HEK293 (cell line): ENCODE measurements around the gene LIN37.
A peak's percentile ranks its signal among the peaks of the same experiment; 100 is the strongest.

Experiments used
- GLI4 ChIP-seq: fragments of 450-650 bp; formaldehyde crosslinking; IDR thresholded peaks from 2 replicates; pipeline ENCODE4 v1.5.1; 2016; ENCODE audit warnings: missing biosample characterization, missing genetic modification characterization
- HOXA7 ChIP-seq: sonication (generic); formaldehyde crosslinking; IDR thresholded peaks from 2 replicates; pipeline ENCODE4 v1.8.1; 2022; ENCODE audit warnings: missing genetic modification reagents, borderline replicate concordance
- REPIN1 ChIP-seq: fragments of 450-650 bp; formaldehyde crosslinking; IDR thresholded peaks from 2 replicates; pipeline ENCODE4 v1.5.1; 2017; ENCODE audit warnings: missing biosample characterization, missing genetic modification characterization, low read depth
- ZNF133 ChIP-seq: fragments of 450-650 bp; formaldehyde crosslinking; IDR thresholded peaks from 2 replicates; pipeline ENCODE4 v1.5.1; 2016; ENCODE audit warnings: missing biosample characterization, missing genetic modification characterization
- ZNF138 ChIP-seq: fragments of 450-650 bp; formaldehyde crosslinking; IDR thresholded peaks from 2 replicates; pipeline ENCODE4 v1.5.1; 2016; ENCODE audit warnings: missing biosample characterization, missing genetic modification characterization, borderline replicate concordance
- ZNF174 ChIP-seq: fragments of 450-650 bp; formaldehyde crosslinking; IDR thresholded peaks from 2 replicates; pipeline ENCODE4 v1.5.0; 2017; ENCODE audit warnings: missing biosample characterization, mild to moderate bottlenecking, missing genetic modification characterization
- ZNF221 ChIP-seq: fragments of 450-650 bp; formaldehyde crosslinking; IDR thresholded peaks from 2 replicates; pipeline ENCODE4 v1.5.1; 2017; ENCODE audit warnings: missing biosample characterization, missing genetic modification characterization, borderline replicate concordance
- ZNF24 ChIP-seq: fragments of 450-650 bp; formaldehyde crosslinking; IDR thresholded peaks from 2 replicates; pipeline ENCODE4 v1.5.1; 2016; ENCODE audit warnings: missing biosample characterization, missing genetic modification characterization
- ZNF266 ChIP-seq: fragments of 450-650 bp; formaldehyde crosslinking; IDR thresholded peaks from 2 replicates; pipeline ENCODE4 v1.5.1; 2016; ENCODE audit warnings: missing biosample characterization, missing genetic modification characterization, low read depth
- ZNF354C ChIP-seq: fragments of 450-650 bp; formaldehyde crosslinking; IDR thresholded peaks from 2 replicates; pipeline ENCODE4 v1.5.1; 2016; ENCODE audit warnings: missing biosample characterization, missing genetic modification characterization, low read depth, borderline replicate concordance
- ZNF404 ChIP-seq: fragments of 450-650 bp; formaldehyde crosslinking; IDR thresholded peaks from 2 replicates; pipeline ENCODE4 v1.5.1; 2017; ENCODE audit warnings: missing biosample characterization, missing genetic modification characterization
- ZNF416 ChIP-seq: fragments of 450-650 bp; formaldehyde crosslinking; IDR thresholded peaks from 2 replicates; pipeline ENCODE4 v1.5.1; 2016; ENCODE audit warnings: missing biosample characterization, missing genetic modification characterization
- ZNF530 ChIP-seq: fragments of 450-650 bp; formaldehyde crosslinking; IDR thresholded peaks from 2 replicates; pipeline ENCODE4 v1.5.1; 2016; ENCODE audit warnings: low read depth, missing biosample characterization, missing genetic modification characterization
- ZNF571 ChIP-seq: fragments of 450-650 bp; formaldehyde crosslinking; IDR thresholded peaks from 2 replicates; pipeline ENCODE4 v1.5.0; 2017; ENCODE audit warnings: missing biosample characterization, missing genetic modification characterization
- ZNF677 ChIP-seq: fragments of 450-650 bp; IDR thresholded peaks from 2 replicates; pipeline ENCODE4 v1.5.0; 2018; ENCODE audit warnings: missing biosample characterization, mild to moderate bottlenecking, missing genetic modification characterization, moderate library complexity
- ZNF76 ChIP-seq: fragments of 450-650 bp; formaldehyde crosslinking; IDR thresholded peaks from 2 replicates; pipeline ENCODE4; 2016; ENCODE audit warnings: low read depth, missing biosample characterization, missing genetic modification characterization, borderline replicate concordance
- ZNF791 ChIP-seq: fragments of 450-650 bp; formaldehyde crosslinking; IDR thresholded peaks from 2 replicates; pipeline ENCODE4 v1.5.1; 2016; ENCODE audit warnings: missing biosample characterization, missing genetic modification characterization
- ZNF843 ChIP-seq: fragments of 450-650 bp; formaldehyde crosslinking; IDR thresholded peaks from 2 replicates; pipeline ENCODE4 v1.5.1; 2016; ENCODE audit warnings: missing biosample characterization, missing genetic modification characterization
- TF ChIP-seq, protein P1 (sequence below): fragments of 450-650 bp; formaldehyde crosslinking; IDR thresholded peaks from 2 replicates; pipeline ENCODE4 v1.5.1; 2016; ENCODE audit warnings: missing biosample characterization, missing genetic modification characterization
- TF ChIP-seq, protein P2 (sequence below): fragments of 450-650 bp; formaldehyde crosslinking; optimal IDR thresholded peaks from 2 replicates; pipeline ENCODE3; 2016; ENCODE audit warnings: missing biosample characterization, mild to moderate bottlenecking, missing genetic modification characterization
- TF ChIP-seq, protein P3 (sequence below): fragments of 450-650 bp; formaldehyde crosslinking; conservative IDR thresholded peaks from 2 replicates; pipeline ENCODE4 v1.5.1; 2016; ENCODE audit warnings: low read depth, missing biosample characterization, missing genetic modification characterization
- TF ChIP-seq, protein P4 (sequence below): fragments of 450-650 bp; formaldehyde crosslinking; IDR thresholded peaks from 2 replicates; pipeline ENCODE4 v1.5.1; 2016; ENCODE audit warnings: missing biosample characterization, missing genetic modification characterization
- TF ChIP-seq, protein P5 (sequence below): fragments of 450-650 bp; formaldehyde crosslinking; IDR thresholded peaks from 2 replicates; pipeline ENCODE4 v1.5.1; 2017; ENCODE audit warnings: missing biosample characterization, mild to moderate bottlenecking, missing genetic modification characterization, moderate library complexity
- TF ChIP-seq, protein P6 (sequence below): fragments of 450-650 bp; formaldehyde crosslinking; IDR thresholded peaks from 2 replicates; pipeline ENCODE4 v1.5.1; 2017; ENCODE audit warnings: missing biosample characterization, missing genetic modification characterization
- TF ChIP-seq, protein P7 (sequence below): fragments of 450-650 bp; formaldehyde crosslinking; IDR thresholded peaks from 2 replicates; pipeline ENCODE4 v1.5.1; 2016; ENCODE audit warnings: missing biosample characterization, missing genetic modification characterization

The LIN37 gene

DNA sequence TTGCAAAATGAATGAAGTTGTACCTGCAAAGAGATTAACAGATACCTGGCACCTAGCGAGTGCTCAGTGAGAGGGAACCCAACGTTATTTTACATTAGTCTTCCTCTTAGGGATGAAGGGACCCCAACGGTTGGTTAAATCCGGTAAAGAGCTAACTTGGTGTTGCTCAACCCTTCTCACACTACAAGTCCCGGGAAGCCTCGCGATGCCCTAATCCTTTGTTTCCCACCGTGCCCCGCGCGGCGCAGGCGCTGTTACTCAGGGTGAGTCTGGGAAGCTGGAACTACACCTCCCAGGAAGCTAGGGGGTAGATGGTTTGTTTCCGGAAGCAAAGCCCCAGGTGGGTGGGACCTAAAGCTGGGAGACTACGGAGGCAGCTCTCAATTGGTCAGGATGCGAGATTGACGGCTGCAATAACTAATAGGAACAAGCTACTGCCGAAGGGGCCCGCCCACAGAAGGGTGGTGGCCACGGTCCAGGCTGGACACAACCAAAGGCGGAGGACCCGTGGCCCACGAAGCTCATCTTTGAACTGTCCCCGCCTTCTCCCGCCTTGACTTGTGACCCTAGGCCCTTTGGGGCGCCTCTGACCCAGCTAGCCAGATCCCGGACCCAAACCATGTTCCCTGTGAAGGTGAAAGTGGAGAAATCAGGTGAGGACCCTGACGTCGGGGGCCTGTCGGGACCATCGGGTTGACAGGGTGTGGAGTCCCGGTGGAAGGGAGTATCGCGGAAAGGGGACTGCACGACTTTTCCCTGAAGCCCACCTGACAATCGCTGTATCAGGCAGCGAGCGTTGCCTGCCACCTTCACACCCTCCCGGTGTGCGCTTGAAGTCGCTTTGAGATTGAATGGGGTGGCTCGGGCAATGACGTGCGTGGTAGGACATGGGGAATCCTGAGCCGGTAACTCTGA is at the start of gene LIN37 (continued):
- TF ChIP-seq ZNF530 (tag by site-specific recombination) (no peak), ZNF133 (tag by site-specific recombination) (peak; percentile 48), REPIN1 (tag by site-specific recombination) (no peak), ZNF404 (tag by site-specific recombination) (no peak), ZNF138 (tag by site-specific recombination) (no peak), ZNF416 (tag by site-specific recombination) (no peak), ZNF174 (tag by site-specific recombination) (no peak), GLI4 (tag by site-specific recombination) (no peak), ZNF571 (tag by site-specific recombination) (no peak), ZNF843 (tag by site-specific recombination) (peak; percentile 44; the same call in 1 of the 2 replicates), HOXA7 (CRISPR knock-in tag) (no peak), ZNF791 (tag by site-specific recombination) (no peak), ZNF354C (no peak), ZNF24 (tag by site-specific recombination) (no peak), ZNF221 (0 out of 2 replicates have a peak, but pooled peaks have one; percentile 16), ZNF677 (tag by site-specific recombination) (no peak), ZNF266 (no peak), ZNF76 (peak; percentile 100)
- TF ChIP-seq, protein P1, sequence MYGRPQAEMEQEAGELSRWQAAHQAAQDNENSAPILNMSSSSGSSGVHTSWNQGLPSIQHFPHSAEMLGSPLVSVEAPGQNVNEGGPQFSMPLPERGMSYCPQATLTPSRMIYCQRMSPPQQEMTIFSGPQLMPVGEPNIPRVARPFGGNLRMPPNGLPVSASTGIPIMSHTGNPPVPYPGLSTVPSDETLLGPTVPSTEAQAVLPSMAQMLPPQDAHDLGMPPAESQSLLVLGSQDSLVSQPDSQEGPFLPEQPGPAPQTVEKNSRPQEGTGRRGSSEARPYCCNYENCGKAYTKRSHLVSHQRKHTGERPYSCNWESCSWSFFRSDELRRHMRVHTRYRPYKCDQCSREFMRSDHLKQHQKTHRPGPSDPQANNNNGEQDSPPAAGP = peak; percentile 73
- TF ChIP-seq, protein P2, sequence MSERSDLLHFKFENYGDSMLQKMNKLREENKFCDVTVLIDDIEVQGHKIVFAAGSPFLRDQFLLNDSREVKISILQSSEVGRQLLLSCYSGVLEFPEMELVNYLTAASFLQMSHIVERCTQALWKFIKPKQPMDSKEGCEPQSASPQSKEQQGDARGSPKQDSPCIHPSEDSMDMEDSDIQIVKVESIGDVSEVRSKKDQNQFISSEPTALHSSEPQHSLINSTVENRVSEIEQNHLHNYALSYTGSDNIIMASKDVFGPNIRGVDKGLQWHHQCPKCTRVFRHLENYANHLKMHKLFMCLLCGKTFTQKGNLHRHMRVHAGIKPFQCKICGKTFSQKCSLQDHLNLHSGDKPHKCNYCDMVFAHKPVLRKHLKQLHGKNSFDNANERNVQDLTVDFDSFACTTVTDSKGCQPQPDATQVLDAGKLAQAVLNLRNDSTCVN (tag by site-specific recombination) = no peak
- TF ChIP-seq, protein P3, sequence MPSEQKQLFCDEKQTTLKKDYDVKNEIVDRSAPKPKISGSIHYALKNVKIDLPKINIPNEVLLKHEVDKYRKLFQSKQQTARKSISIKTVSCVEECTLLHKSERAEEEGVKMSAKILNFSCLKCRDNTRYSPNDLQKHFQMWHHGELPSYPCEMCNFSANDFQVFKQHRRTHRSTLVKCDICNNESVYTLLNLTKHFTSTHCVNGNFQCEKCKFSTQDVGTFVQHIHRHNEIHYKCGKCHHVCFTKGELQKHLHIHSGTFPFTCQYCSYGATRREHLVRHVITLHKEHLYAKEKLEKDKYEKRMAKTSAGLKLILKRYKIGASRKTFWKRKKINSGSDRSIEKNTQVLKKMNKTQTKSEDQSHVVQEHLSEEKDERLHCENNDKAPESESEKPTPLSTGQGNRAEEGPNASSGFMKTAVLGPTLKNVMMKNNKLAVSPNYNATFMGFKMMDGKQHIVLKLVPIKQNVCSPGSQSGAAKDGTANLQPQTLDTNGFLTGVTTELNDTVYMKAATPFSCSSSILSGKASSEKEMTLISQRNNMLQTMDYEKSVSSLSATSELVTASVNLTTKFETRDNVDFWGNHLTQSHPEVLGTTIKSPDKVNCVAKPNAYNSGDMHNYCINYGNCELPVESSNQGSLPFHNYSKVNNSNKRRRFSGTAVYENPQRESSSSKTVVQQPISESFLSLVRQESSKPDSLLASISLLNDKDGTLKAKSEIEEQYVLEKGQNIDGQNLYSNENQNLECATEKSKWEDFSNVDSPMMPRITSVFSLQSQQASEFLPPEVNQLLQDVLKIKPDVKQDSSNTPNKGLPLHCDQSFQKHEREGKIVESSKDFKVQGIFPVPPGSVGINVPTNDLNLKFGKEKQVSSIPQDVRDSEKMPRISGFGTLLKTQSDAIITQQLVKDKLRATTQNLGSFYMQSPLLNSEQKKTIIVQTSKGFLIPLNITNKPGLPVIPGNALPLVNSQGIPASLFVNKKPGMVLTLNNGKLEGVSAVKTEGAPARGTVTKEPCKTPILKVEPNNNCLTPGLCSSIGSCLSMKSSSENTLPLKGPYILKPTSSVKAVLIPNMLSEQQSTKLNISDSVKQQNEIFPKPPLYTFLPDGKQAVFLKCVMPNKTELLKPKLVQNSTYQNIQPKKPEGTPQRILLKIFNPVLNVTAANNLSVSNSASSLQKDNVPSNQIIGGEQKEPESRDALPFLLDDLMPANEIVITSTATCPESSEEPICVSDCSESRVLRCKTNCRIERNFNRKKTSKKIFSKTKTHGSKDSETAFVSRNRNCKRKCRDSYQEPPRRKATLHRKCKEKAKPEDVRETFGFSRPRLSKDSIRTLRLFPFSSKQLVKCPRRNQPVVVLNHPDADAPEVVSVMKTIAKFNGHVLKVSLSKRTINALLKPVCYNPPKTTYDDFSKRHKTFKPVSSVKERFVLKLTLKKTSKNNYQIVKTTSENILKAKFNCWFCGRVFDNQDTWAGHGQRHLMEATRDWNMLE (tag by site-specific recombination) = peak; percentile 59; the same call in 1 of the 2 replicates
- TF ChIP-seq, protein P4, sequence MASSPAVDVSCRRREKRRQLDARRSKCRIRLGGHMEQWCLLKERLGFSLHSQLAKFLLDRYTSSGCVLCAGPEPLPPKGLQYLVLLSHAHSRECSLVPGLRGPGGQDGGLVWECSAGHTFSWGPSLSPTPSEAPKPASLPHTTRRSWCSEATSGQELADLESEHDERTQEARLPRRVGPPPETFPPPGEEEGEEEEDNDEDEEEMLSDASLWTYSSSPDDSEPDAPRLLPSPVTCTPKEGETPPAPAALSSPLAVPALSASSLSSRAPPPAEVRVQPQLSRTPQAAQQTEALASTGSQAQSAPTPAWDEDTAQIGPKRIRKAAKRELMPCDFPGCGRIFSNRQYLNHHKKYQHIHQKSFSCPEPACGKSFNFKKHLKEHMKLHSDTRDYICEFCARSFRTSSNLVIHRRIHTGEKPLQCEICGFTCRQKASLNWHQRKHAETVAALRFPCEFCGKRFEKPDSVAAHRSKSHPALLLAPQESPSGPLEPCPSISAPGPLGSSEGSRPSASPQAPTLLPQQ (tag by site-specific recombination) = peak; percentile 53; the same call in 1 of the 2 replicates
- TF ChIP-seq, protein P5, sequence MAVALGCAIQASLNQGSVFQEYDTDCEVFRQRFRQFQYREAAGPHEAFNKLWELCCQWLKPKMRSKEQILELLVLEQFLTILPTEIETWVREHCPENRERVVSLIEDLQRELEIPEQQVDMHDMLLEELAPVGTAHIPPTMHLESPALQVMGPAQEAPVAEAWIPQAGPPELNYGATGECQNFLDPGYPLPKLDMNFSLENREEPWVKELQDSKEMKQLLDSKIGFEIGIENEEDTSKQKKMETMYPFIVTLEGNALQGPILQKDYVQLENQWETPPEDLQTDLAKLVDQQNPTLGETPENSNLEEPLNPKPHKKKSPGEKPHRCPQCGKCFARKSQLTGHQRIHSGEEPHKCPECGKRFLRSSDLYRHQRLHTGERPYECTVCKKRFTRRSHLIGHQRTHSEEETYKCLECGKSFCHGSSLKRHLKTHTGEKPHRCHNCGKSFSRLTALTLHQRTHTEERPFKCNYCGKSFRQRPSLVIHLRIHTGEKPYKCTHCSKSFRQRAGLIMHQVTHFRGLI (tag by site-specific recombination) = no peak; the same call in 1 of the 2 replicates
- TF ChIP-seq, protein P6, sequence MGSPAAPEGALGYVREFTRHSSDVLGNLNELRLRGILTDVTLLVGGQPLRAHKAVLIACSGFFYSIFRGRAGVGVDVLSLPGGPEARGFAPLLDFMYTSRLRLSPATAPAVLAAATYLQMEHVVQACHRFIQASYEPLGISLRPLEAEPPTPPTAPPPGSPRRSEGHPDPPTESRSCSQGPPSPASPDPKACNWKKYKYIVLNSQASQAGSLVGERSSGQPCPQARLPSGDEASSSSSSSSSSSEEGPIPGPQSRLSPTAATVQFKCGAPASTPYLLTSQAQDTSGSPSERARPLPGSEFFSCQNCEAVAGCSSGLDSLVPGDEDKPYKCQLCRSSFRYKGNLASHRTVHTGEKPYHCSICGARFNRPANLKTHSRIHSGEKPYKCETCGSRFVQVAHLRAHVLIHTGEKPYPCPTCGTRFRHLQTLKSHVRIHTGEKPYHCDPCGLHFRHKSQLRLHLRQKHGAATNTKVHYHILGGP = no peak
- TF ChIP-seq, protein P7, sequence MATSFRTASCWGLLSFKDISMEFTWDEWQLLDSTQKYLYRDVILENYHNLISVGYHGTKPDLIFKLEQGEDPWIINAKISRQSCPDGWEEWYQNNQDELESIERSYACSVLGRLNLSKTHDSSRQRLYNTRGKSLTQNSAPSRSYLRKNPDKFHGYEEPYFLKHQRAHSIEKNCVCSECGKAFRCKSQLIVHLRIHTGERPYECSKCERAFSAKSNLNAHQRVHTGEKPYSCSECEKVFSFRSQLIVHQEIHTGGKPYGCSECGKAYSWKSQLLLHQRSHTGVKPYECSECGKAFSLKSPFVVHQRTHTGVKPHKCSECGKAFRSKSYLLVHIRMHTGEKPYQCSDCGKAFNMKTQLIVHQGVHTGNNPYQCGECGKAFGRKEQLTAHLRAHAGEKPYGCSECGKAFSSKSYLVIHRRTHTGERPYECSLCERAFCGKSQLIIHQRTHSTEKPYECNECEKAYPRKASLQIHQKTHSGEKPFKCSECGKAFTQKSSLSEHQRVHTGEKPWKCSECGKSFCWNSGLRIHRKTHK (tag by site-specific recombination) = no peak
